Keratinocyte (primary cell): Measurements from ENCODE around the gene SMAD6. TPM values are rescaled to one million over a fixed set of nuclear protein-coding genes. Genes with fewer than 3 reads are reported as not detected.

Experiments
- DNase-seq: peaks from one replicate; pipeline ENCODE4 v3.0.0-alpha.2; 2011; ENCODE audit warnings: low read depth, missing footprints, low spot score
- FAIRE-seq: peaks from 2 replicates; lab custom pipeline; 2011; peaks lifted over from hg19 to GRCh38; lab: Jason Lieb, UNC
- H2AFZ ChIP-seq: 2 replicates; pipeline ENCODE4 v1.6.0; 2012; ENCODE audit warnings: low read length, control low read depth, inconsistent platforms; ENCODE audit not compliant: control insufficient read depth
- H3K27ac ChIP-seq: 2 replicates; pipeline ENCODE4 v1.5.1; 2011; ENCODE audit warnings: low read length; ENCODE audit not compliant: control insufficient read depth, insufficient read depth
- H3K27me3 ChIP-seq: 3 replicates; pipeline ENCODE4 v1.6.0; 2011; ENCODE audit warnings: low read length; ENCODE audit not compliant: control insufficient read depth, insufficient read depth; ENCODE audit errors: extremely low read depth
- H3K36me3 ChIP-seq, 2 experiments: 2 replicates in 1 of 2; 3 replicates in 1 of 2; pipeline ENCODE4 v1.5.1; 2011; ENCODE audit warnings: low read length in 2 of 2, mild to moderate bottlenecking in 1 of 2; ENCODE audit not compliant: control insufficient read depth in 2 of 2, insufficient read depth in 2 of 2; ENCODE audit errors: extremely low read depth in 1 of 2
- H3K4me1 ChIP-seq: 3 replicates; pipeline ENCODE4 v1.5.1; 2011; ENCODE audit warnings: low read length; ENCODE audit not compliant: control insufficient read depth, insufficient read depth; ENCODE audit errors: extremely low read depth
- H3K4me2 ChIP-seq: 3 replicates; pipeline ENCODE4 v1.6.0; 2011; ENCODE audit warnings: low read depth, low read length; ENCODE audit not compliant: control insufficient read depth, insufficient read depth; ENCODE audit errors: extremely low read depth
- H3K4me3 ChIP-seq, 3 experiments: fragments of 200-600 bp in 1 of 3; sonication (generic) in 1 of 3; 2 replicates in 2 of 3; 3 replicates in 1 of 3; pipeline ENCODE4 v1.5.1; 2011 to 2016; ENCODE audit warnings: low read length in 3 of 3, mild to moderate bottlenecking in 3 of 3, control low read depth in 2 of 3, inconsistent platforms in 1 of 3, low read depth in 1 of 3, mixed read lengths in 1 of 3, mixed run types in 1 of 3, moderate library complexity in 1 of 3; ENCODE audit not compliant: control insufficient read depth in 2 of 3, insufficient read depth in 2 of 3; ENCODE audit errors: extremely low read depth in 1 of 3
- H3K79me2 ChIP-seq: 2 replicates; pipeline ENCODE4 v1.6.0; 2012; ENCODE audit warnings: low read length; ENCODE audit not compliant: control insufficient read depth, insufficient read depth
- H3K9ac ChIP-seq: 3 replicates; pipeline ENCODE4 v1.6.0; 2011; ENCODE audit warnings: low read length; ENCODE audit not compliant: control insufficient read depth, insufficient read depth; ENCODE audit errors: extremely low read depth
- H3K9me1 ChIP-seq: 3 replicates; pipeline ENCODE4 v1.6.0; 2011; ENCODE audit warnings: low read length; ENCODE audit not compliant: control insufficient read depth, insufficient read depth; ENCODE audit errors: extremely low read depth
- H3K9me3 ChIP-seq: 2 replicates; pipeline ENCODE4 v1.5.1; 2012; ENCODE audit warnings: low read depth, low read length; ENCODE audit not compliant: control insufficient read depth
- H4K20me1 ChIP-seq: 3 replicates; pipeline ENCODE4 v1.6.0; 2011; ENCODE audit warnings: low read length; ENCODE audit not compliant: control insufficient read depth, insufficient read depth; ENCODE audit errors: extremely low read depth
- CTCF ChIP-seq, 3 experiments: IDR thresholded peaks in 1 of 3; conservative IDR thresholded peaks in 1 of 3; optimal IDR thresholded peaks in 1 of 3; 2 replicates in 2 of 3; 3 replicates in 1 of 3; pipeline versions ENCODE3 to v1.5.1; 2011; ENCODE audit warnings: low read length in 3 of 3, mild to moderate bottlenecking in 3 of 3, moderate library complexity in 2 of 3, control low read depth in 1 of 3, inconsistent platforms in 1 of 3; ENCODE audit not compliant: insufficient read depth in 2 of 3; ENCODE audit errors: extremely low read depth in 1 of 3
- EZH2 ChIP-seq: IDR thresholded peaks from one replicate; pipeline ENCODE4 v1.6.1; 2012; ENCODE audit warnings: inconsistent platforms, mild to moderate bottlenecking, low read length, moderate library complexity
- dilution Hi-C: fragments of 300-500 bp; cut with MboI; formaldehyde crosslinking; loops from one replicate; pipeline ENCODE4 v1.7.0; 2020; ENCODE audit warnings: low sequenced_read_pairs; ENCODE audit not compliant: extremely low pct_ligation_motif_present
- polyA plus RNA-seq, 5 experiments: library from polyadenylated mRNA; depleted of rRNA in 3 of 5; stranded (reverse) in 3 of 5; stranded (forward) in 1 of 5; unstranded in 1 of 5; fragments of >200 nt; gene quantifications; 1 replicate in 1 of 5; 2 replicates in 3 of 5; 3 replicates in 1 of 5; pipeline versions ENCODE4 v1.2.1 to v1.2.3, GENCODE V29; 2011 to 2012; ENCODE audit warnings: missing spikeins in 2 of 5, low read depth in 1 of 5, low replicate concordance in 1 of 5

The SMAD6 gene
- polyA plus RNA-seq, 1 donor (not counting 4 experiments of a cell fraction or from before 2014, with no cell fraction given): 0.03 TPM

GRCh38 chr15:66754789-66755188, 52.8 kb downstream of the SMAD6 start:
- Histone ChIP-seq H3K4me1 (peaks cover 3% of the 10 kb centered on the region), H3K9me3 (peaks cover 7% of the 10 kb centered on the region), H3K27ac (no peak overlapping the region), H3K4me2 (no peak overlapping the region), H3K9ac (no peak overlapping the region), H3K9me1 (no peaks in the 10 kb centered on the region), H4K20me1 (no peaks in the 10 kb centered on the region), H3K27me3 (peaks cover 25% of the 10 kb centered on the region), H3K4me3 (no peak overlapping the region), H2AFZ (no peak overlapping the region), H3K79me2 (no peaks in the 10 kb centered on the region), H3K36me3 (no peaks in the 10 kb centered on the region)
- DNase-seq: no peak
- dilution Hi-C loops: no loop called here
- FAIRE-seq: no peak
- no peak for TF ChIP-seq EZH2
- no peak for TF ChIP-seq CTCF (optimal IDR thresholded peaks at IDR 0.05 in 1 of 3, IDR thresholded peaks at IDR 0.05 in 1 of 3, conservative IDR thresholded peaks at IDR 0.05 in 1 of 3; ENCODE audit: extremely low read depth in 1 of 3, insufficient read depth in 2 of 3, low read length in 3 of 3)

- H4K20me1 ChIP-seq: no peaks in the 10 kb centered on the region
- DNase-seq (no peak), FAIRE-seq (no peak)
- H3K27ac ChIP-seq: no peak overlapping the region
- dilution Hi-C loops: no loop called here
- no peak overlapping the region for H3K4me2 ChIP-seq
- H3K36me3 ChIP-seq: no peaks in the 10 kb centered on the region
- TF ChIP-seq CTCF (optimal IDR thresholded peaks at IDR 0.05 in 1 of 3, IDR thresholded peaks at IDR 0.05 in 1 of 3, conservative IDR thresholded peaks at IDR 0.05 in 1 of 3; ENCODE audit: extremely low read depth in 1 of 3, insufficient read depth in 2 of 3, low read length in 3 of 3): no peak
- TF ChIP-seq EZH2: no peak
- peaks cover 7% of the 10 kb centered on the region for H3K9me3 ChIP-seq
- no peak overlapping the region for H3K4me3 ChIP-seq
- no peaks in the 10 kb centered on the region for H3K79me2 ChIP-seq
- peaks cover 3% of the 10 kb centered on the region for H3K4me1 ChIP-seq
- no peaks in the 10 kb centered on the region for H3K9me1 ChIP-seq
- H2AFZ ChIP-seq: no peak overlapping the region
- H3K27me3 ChIP-seq: peaks cover 30% of the 10 kb centered on the region
- H3K9ac ChIP-seq: no peak overlapping the region
Observed at GRCh38 chr15:66755298-66756068, 53.4 kb downstream of the SMAD6 start.
